ENCODE data around the gene ZBTB11. TPM values are rescaled to one million over a fixed set of nuclear protein-coding genes. Genes with fewer than 3 reads are reported as not detected.
"Not testable (repeated sequence)": the region's sequence is repeated elsewhere in the genome, so short reads cannot be mapped to it uniquely, and the experiment has no call there.

The ZBTB11 gene
- total RNA-seq, 2 donors from 2014 or later: 12.2 to 14.3 TPM

GRCh38 chr3:101624857-101625256, 52.1 kb downstream of the ZBTB11 start:
- Histone ChIP-seq H3K9me3 (no peaks in the 10 kb centered on the region), H3K27ac (no peak overlapping the region), H3K36me3 (no peaks in the 10 kb centered on the region), H3K9ac (ENCODE audit: low read depth in 2 of 2, low read length in 2 of 2) (no peak overlapping the region), H3K4me1 (no peaks in the 10 kb centered on the region), H3K27me3 (no peaks in the 10 kb centered on the region), H3K4me3 (no peak overlapping the region)
- intact Hi-C loops (cut with DNase I): no loop called here
- no peak for TF ChIP-seq CTCF (IDR thresholded peaks at IDR 0.05)
- DNase-seq: no peak

- intact Hi-C loops (cut with DNase I): no loop called here
- H3K27me3 ChIP-seq: no peaks in the 10 kb centered on the region
- no peaks in the 10 kb centered on the region for H3K4me1 ChIP-seq
- DNase-seq: no peak
- no peak overlapping the region for H3K9ac ChIP-seq (ENCODE audit: low read depth in 2 of 2, low read length in 2 of 2)
- no peaks in the 10 kb centered on the region for H3K36me3 ChIP-seq
- H3K9me3 ChIP-seq: no peaks in the 10 kb centered on the region
- H3K27ac ChIP-seq: no peak overlapping the region
- H3K4me3 ChIP-seq: no peak overlapping the region
- TF ChIP-seq CTCF (IDR thresholded peaks at IDR 0.05): no peak
These were observed 53.3 kb downstream of the ZBTB11 start for GRCh38 chr3:101623656-101624055.

GRCh38 chr3:101619734-101620133, 57.2 kb downstream of the ZBTB11 start:
- H3K4me3 ChIP-seq: no peak overlapping the region
- TF ChIP-seq CTCF (IDR thresholded peaks at IDR 0.05): no peak
- no peak overlapping the region for H3K9ac ChIP-seq (ENCODE audit: low read depth in 2 of 2, low read length in 2 of 2)
- no peaks in the 10 kb centered on the region for H3K9me3 ChIP-seq
- intact Hi-C loops (cut with DNase I): no loop called here
- no peaks in the 10 kb centered on the region for H3K27me3 ChIP-seq
- DNase-seq: no peak
- no peaks in the 10 kb centered on the region for H3K4me1 ChIP-seq
- no peak overlapping the region for H3K27ac ChIP-seq
- H3K36me3 ChIP-seq: no peaks in the 10 kb centered on the region

- Histone ChIP-seq H3K27me3 (no peaks in the 10 kb centered on the region), H3K36me3 (no peaks in the 10 kb centered on the region), H3K4me1 (no peaks in the 10 kb centered on the region), H3K4me3 (no peak overlapping the region), H3K27ac (no peak overlapping the region), H3K9me3 (no peaks in the 10 kb centered on the region), H3K9ac (ENCODE audit: low read depth in 2 of 2, low read length in 2 of 2) (no peak overlapping the region)
- TF ChIP-seq CTCF (IDR thresholded peaks at IDR 0.05): no peak
- intact Hi-C loops (cut with DNase I): no loop called here
- DNase-seq: no peak
These were observed 58.2 kb downstream of the ZBTB11 start for GRCh38 chr3:101618726-101619125.

GRCh38 chr3:101617478-101617877, 59.5 kb downstream of the ZBTB11 start:
- DNase-seq: no peak
- H3K27me3 ChIP-seq: no peaks in the 10 kb centered on the region
- no peak overlapping the region for H3K4me3 ChIP-seq
- TF ChIP-seq CTCF (IDR thresholded peaks at IDR 0.05): no peak
- no peaks in the 10 kb centered on the region for H3K4me1 ChIP-seq
- intact Hi-C loops (cut with DNase I): no loop called here
- H3K36me3 ChIP-seq: no peaks in the 10 kb centered on the region
- no peak overlapping the region for H3K27ac ChIP-seq
- no peaks in the 10 kb centered on the region for H3K9me3 ChIP-seq
- no peak overlapping the region for H3K9ac ChIP-seq (ENCODE audit: low read depth in 2 of 2, low read length in 2 of 2)

- Histone ChIP-seq H3K27me3 (no peaks in the 10 kb centered on the region), H3K36me3 (no peaks in the 10 kb centered on the region), H3K9ac (ENCODE audit: low read depth in 2 of 2, low read length in 2 of 2) (no peak overlapping the region), H3K4me1 (no peaks in the 10 kb centered on the region), H3K4me3 (no peak overlapping the region), H3K27ac (no peak overlapping the region), H3K9me3 (no peaks in the 10 kb centered on the region)
- no peak for TF ChIP-seq CTCF (IDR thresholded peaks at IDR 0.05)
- intact Hi-C loops (cut with DNase I): no loop called here
- DNase-seq: no peak
These were observed 61.4 kb downstream of the ZBTB11 start for GRCh38 chr3:101615525-101615924.

- H3K9ac ChIP-seq (ENCODE audit: low read depth in 2 of 2, low read length in 2 of 2); DNase-seq; H3K36me3 ChIP-seq; intact Hi-C loops (cut with DNase I); H3K9me3 ChIP-seq; H3K27me3 ChIP-seq; H3K4me1 ChIP-seq; H3K27ac ChIP-seq; H3K4me3 ChIP-seq: not testable (repeated sequence)
These were observed 63.9 kb downstream of the ZBTB11 start for GRCh38 chr3:101613014-101613413.

Measured in colonic mucosa (tissue), 4 donors.